Fibroblast of the conjunctiva (primary cell): Measurements from ENCODE around the gene PREX1.
"Not testable (repeated sequence)": the region's sequence is repeated elsewhere in the genome, so short reads cannot be mapped to it uniquely, and the experiment has no call there.

Experiments
- DNase-seq: peaks from one replicate; pipeline ENCODE4 v3.0.0-alpha.2; 2010; ENCODE audit warnings: low read depth

The PREX1 gene

GRCh38 chr20:48812600-48813445, 15.0 kb downstream of the PREX1 start:
- DNase-seq: no peak

GRCh38 chr20:48812114-48812513, 15.7 kb downstream of the PREX1 start:
- DNase-seq: not testable (repeated sequence)

- DNase-seq: no peak
These were observed 18.1 kb downstream of the PREX1 start for GRCh38 chr20:48809673-48810072.

DNA sequence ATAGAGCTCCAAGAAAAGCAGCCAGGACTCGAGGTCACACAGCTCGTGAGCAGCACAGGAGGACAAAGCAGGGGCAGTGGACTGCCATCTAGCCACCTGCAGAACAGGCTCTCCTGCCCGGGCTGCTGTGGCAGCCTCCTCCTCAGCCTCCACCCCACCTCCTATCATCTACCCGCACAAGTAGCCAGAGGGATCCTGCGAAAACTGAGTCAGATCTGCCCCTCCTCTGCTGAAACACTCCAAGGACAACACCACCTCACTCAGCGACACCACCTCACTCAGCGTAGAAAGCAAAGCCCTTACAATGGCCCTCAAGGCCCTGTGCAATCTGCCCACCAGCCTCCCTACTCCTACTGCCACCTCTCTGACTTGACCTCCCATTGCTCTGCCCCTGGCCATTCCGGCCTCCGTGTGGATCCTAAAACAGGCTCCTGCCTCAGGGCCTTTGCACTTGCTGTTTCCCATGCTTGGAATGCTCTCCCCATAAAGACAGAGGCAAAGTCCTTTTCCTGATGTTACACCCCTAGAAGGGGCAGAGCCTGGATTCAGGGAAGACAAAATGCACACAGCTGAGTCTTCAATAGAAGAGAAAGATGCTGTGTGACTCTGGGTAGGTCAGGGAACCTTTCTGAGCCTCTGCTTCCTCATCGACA, 19.3 kb downstream of the PREX1 start:
- no peak for DNase-seq

- DNase-seq: no peak
These were observed 20.0 kb downstream of the PREX1 start for GRCh38 chr20:48807586-48808381.

DNA sequence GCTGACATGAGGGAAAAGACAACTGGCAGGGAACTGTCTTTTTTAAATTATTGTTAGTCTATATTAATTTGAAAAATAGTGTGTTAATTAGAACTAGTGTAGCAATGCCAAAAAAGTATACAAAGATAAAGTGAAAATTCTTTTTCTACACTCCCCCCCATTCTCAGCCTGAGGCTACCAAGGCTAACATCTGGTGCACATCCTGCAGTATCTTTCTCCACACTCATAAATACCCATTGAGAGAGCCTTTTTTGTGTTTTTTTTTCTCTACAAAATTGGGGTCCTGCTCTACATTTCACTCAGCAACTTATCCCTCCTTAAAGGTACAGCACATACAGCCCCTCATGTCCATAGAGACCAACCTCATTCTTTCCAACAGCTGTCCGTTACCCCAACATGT, 20.7 kb downstream of the PREX1 start:
- DNase-seq: no peak

- no peak for DNase-seq
These were observed 22.1 kb downstream of the PREX1 start for GRCh38 chr20:48805716-48806115.

DNA sequence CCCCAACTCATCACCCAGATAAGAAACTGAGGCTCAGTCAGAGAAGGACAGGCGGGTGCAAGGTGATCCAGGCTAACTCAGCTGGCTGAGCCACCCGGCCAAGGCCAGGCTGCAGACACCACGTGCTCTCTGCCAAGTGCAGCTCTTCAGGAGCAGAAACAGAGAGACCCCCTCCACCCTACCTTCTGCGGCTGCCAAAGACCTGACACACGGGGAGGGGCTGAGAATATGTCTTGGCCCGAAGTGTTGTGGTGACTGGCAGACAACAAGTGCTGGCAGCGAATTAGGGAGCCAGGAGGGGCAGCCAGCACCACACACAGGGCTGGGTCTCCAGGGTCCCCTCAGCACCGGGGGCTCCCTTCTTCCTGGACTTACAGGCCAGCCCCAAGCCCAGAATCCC, 22.5 kb downstream of the PREX1 start:
- DNase-seq: no peak

GRCh38 chr20:48804300-48804980, 23.4 kb downstream of the PREX1 start:
- DNase-seq: no peak

DNA sequence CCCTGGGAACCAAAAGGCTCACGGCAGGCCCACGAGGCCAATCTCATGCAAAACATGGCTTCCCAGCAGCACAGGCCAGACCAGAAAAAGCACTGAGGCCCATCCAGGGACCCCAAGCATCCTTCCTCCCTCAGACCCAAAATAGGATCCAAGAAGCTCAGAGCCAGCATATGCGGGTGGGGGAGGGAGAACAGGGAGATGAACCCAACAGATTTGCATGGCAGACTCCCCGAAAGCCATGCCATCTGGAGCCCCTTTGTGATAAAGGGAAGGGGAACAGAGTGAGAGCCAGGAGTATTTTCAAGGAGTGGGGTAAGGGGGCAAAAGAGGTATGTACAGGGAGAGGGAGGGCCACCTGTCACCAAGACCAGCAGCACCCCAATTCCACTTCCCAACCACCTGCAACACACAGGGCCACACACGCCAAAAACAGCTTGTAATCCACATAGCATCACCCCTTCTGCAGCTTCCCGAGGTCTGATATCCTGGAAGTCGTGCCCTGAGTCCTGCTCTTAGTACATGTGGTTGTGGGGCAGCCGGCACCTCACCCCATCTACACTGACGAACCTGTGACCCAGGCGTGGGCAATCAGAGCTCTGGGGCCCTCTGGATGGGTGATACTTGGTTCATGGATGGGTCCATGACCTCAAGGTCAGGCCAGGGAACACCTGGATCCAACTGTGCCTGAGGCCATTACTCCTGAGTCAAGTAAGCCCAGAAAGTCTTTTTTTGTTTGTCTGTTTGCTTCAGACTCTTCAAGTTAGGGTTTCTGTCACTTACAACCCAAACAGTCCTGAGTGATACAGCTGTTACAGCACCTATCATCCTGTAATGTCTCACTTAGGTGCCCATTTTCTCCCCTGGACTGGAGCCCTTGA, 24.4 kb downstream of the PREX1 start:
- DNase-seq: no peak

GRCh38 chr20:48802647-48803046, 25.2 kb downstream of the PREX1 start:
- DNase-seq: no peak

- DNase-seq: no peak
These were observed 25.6 kb downstream of the PREX1 start for GRCh38 chr20:48802216-48802615.

DNA sequence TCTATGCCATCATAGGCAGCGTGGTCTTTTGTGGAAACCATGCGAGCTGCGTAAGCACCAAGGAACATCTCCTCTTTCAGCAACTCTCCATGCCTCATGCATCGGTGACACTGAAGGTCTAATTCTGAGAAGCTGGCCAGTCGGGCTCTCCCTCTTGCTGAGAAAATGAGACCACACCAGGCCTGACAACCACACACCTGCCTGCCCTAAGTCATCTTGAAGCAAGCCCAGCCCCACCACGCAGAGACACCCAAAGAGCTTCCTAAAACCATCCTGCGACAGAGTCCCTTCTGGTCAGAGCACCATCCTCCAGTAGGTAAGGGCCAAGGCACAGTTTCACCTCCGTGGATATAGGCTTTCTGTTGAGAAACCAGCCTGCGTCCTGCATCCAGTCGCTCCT, 26.6 kb downstream of the PREX1 start:
- DNase-seq: no peak

DNA sequence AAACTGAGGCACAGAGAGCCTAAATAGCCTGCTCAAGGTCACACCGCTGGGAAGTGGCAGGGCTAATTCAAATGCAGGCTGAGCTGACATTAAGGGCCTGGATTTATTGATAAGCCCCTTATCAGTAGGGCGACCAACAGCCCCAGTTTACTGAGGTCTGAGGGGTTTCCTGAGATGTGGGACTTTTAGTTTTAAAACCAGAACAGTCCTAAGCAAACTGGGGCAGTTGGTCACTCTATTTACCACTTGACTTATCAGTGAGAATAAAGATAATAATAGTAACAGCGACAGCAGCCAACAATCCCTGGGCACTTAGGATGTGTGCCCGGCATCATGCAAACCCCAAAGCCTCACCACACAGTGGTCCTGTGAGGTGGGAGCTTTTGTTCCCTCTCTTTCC, 27.6 kb downstream of the PREX1 start:
- DNase-seq: no peak

GRCh38 chr20:48799328-48800105, 28.3 kb downstream of the PREX1 start:
- DNase-seq: no peak

DNA sequence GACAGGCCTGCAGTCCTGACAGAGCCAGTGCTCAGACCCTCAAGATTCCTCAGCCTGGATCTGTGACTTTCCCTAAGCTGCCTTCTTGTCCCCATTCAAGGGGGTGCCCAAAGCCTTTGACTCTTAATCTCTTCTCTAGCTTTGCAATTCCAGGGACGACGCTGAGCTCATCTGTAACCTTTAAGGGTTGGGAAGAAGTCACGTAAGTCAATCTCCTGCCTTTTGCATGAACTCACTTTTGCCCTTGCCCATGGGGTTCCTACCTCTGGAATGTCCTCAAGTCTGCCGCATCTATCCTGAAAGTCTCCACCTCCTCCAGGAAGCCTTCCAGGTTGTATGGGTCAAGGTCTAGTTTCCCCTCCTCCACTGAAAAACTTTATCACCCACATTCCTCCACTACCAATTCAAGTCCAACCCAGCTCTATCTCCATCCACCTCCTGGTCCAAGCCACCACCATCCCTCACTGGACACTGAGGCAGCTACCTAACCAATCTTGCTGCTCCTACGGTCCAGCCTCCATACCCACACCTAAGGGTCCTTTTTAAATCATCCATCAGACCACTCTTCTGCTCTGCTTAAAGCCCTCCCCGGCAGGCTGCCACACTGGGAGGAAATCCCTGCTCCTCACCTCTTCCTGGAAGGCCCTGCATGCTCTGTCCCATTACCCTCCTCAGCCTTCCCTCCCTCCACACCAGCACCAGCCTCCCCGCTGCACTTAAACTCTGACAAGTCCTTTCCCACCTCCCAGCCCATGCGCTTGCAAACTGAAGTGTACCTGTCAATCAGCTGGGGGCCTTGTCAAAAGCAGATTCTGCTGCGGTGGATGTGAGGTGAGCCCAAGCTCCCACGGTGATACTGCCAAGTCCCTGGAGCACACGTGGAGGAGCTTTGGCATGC, 29.7 kb downstream of the PREX1 start:
- DNase-seq: no peak

DNA sequence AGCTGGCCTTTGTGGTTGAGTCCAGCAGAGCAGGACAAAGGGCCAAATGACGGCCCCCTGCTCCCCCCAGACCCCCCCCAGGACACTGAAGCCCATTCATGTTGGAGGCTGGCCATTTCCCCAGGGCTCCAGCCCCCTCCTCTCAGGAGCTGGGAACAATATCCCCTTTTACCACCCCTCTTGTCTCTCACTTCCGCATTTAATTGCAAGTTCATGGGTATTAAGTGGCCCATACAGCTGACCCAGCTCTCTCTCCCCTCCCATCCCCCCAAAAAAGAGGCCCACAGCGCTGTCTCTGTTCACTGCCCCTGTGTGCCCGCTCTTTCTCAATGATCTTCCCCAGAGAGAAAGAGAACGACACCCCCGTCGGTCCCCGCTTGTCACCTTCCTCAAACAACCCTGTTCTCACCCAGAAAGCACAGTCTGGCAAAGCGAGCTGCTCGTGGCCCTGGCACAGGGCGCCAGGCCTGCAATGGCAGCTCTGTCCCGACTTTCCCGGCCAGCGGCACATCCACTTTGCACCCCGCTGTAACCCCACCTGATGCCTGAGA, 30.4 kb downstream of the PREX1 start:
- no peak for DNase-seq

GRCh38 chr20:48795732-48796131, 32.1 kb downstream of the PREX1 start:
- DNase-seq: no peak

DNA sequence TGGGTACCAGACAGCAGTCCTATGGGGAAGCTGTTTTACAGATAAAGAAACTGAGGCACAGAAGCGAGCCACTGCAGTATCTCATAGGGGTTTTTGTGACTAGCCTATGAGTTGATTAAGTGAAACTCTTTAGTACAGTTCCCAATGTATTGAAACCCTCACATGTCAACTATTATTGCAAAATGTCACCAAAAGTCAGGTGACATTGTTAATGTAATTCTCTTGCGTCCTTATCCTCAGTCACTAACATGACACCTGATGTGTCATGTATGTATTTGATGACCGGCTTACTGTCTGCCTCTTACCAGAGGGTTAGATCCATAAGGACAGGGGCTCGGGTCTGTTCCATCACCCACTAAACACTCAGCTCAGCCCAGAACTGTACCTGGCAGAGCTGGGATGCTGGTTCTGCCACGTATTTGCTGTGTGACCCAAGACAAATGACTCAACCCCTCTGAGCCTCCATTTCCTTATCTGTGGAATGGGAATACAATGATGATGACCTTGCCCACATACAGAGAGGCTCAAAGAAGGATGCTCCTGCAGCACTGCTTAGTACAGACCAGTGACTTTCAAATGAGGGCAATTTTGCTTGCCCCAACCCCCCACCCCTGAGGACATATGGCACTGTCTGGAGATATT, 32.9 kb downstream of the PREX1 start:
- DNase-seq: no peak
